ENCODE data around the gene MTFP1.
"Not testable (repeated sequence)": the region's sequence is repeated elsewhere in the genome, so short reads cannot be mapped to it uniquely, and the experiment has no call there.

GRCh38 chr22:30460555-30460954 lies 35.0 kb downstream of the MTFP1 start:
- not testable (repeated sequence) for TF ChIP-seq CTCF, POLR2A (IDR thresholded peaks at IDR 0.05)
